Activated B cell treated with CpG ODN at 0.5 μM for 24 hours (primary cell): ENCODE data around the gene PAGR1. TPM values are rescaled to one million over a fixed set of nuclear protein-coding genes. Genes with fewer than 3 reads are reported as not detected.

ENCODE experiments used
- ATAC-seq: fragments of 200-7000 bp; cut with Tn5 transposase; one replicate; pipeline ENCODE4 v1.10.0; 2021; ENCODE audit warnings: low read depth, mild to moderate bottlenecking, moderate library complexity
- CTCF ChIA-PET: fragments of 350-600 bp; sonication (Branson Sonifier 250); formaldehyde crosslinking; loops from one replicate; lab custom pipeline; 2021; ENCODE audit warnings: antibody characterized with exemption; lab: Charles Lee
- POLR2A ChIA-PET: fragments of 350-600 bp; sonication (Branson Sonifier 250); formaldehyde crosslinking; loops from one replicate; lab custom pipeline; 2021; ENCODE audit warnings: antibody characterized with exemption; lab: Charles Lee
- DNase-seq: peaks from one replicate; pipeline ENCODE4 v3.0.0; 2022
- H3K27ac Mint-ChIP-seq: one replicate; pipeline ENCODE4 v1.8.0; 2020; ENCODE audit warnings: mixed read lengths
- H3K27me3 Mint-ChIP-seq: one replicate; pipeline ENCODE4 v1.8.0; 2021; ENCODE audit warnings: mixed read lengths
- H3K36me3 Mint-ChIP-seq: one replicate; pipeline ENCODE4 v1.8.0; 2021; ENCODE audit warnings: low read depth, mixed read lengths
- H3K4me1 Mint-ChIP-seq: one replicate; pipeline ENCODE4 v1.8.0; 2021; ENCODE audit warnings: mixed read lengths
- H3K4me3 Mint-ChIP-seq: one replicate; pipeline ENCODE4 v1.8.0; 2020; ENCODE audit warnings: mild to moderate bottlenecking, mixed read lengths
- H3K9me3 Mint-ChIP-seq: one replicate; pipeline ENCODE4 v1.8.0; 2020; ENCODE audit warnings: mixed read lengths
- CTCF ChIP-seq: fragments of 200-600 bp; IDR thresholded peaks from one replicate; pipeline ENCODE4 v1.8.0; 2022; ENCODE audit warnings: antibody characterized with exemption, mild to moderate bottlenecking
- intact Hi-C: fragments of 100-400 bp; cut with micrococcal nuclease; formaldehyde crosslinking; loops from one replicate; pipeline ENCODE4 v1.15.1; 2024
- total RNA-seq: library from RNA; stranded (reverse); gene quantifications from 2 replicates; pipeline ENCODE4 v1.2.3, GENCODE V29; 2022

The PAGR1 gene
- total RNA-seq, 1 donor from 2014 or later: 18.6 TPM

GRCh38 chr16:29858974-29859373 lies 43.0 kb downstream of the PAGR1 start:
- H3K9me3 Mint-ChIP-seq: no peaks in the 10 kb centered on the region
- ATAC-seq: no peak

GRCh38 chr16:29860218-29860617 lies 44.3 kb downstream of the PAGR1 start:
- Mint-ChIP-seq H3K9me3 (no peaks in the 10 kb centered on the region), H3K27me3 (no peaks in the 10 kb centered on the region), H3K36me3 (peaks cover 37% of the 10 kb centered on the region), H3K27ac (no peak overlapping the region), H3K4me1 (peaks cover 24% of the 10 kb centered on the region), H3K4me3 (no peak overlapping the region)
- POLR2A ChIA-PET: no interaction called here
- ATAC-seq (no peak), DNase-seq (no peak)
- intact Hi-C loops: no loop called here
- no peak for TF ChIP-seq CTCF
- CTCF ChIA-PET: no interaction called here

More at GRCh38 chr16:29858974-29859373, 43.0 kb downstream of the PAGR1 start:
- Mint-ChIP-seq H3K27ac (no peak overlapping the region), H3K4me1 (peaks cover 24% of the 10 kb centered on the region), H3K4me3 (no peak overlapping the region), H3K27me3 (no peaks in the 10 kb centered on the region), H3K36me3 (peaks cover 37% of the 10 kb centered on the region)
- no peak for DNase-seq
- no peak for TF ChIP-seq CTCF
- intact Hi-C loops: no loop called here
- ChIA-PET CTCF (no interaction called here), POLR2A (no interaction called here)

- Mint-ChIP-seq H3K9me3 (no peaks in the 10 kb centered on the region), H3K36me3 (peaks cover 35% of the 10 kb centered on the region), H3K27me3 (peaks cover 2% of the 10 kb centered on the region), H3K4me3 (peak overlapping the region; percentile 94), H3K4me1 (peaks cover 24% of the 10 kb centered on the region), H3K27ac (peak overlapping the region; percentile 83)
- intact Hi-C loops: loop anchor here (2.0 kb wide), 2 partner anchors 14 to 142 kb away; no protein-coding TSS in a partner anchor
- ChIA-PET CTCF (no interaction called here), POLR2A (interaction anchor here (1.5 kb wide), 1 partner anchor 133 kb away, joined by 5 read pairs; the partner anchor contains the start of gene HIRIP3)
- DNase-seq (no peak), ATAC-seq (no peak)
- TF ChIP-seq CTCF: no peak
These were observed 46.5 kb downstream of the PAGR1 start for GRCh38 chr16:29862383-29862883.

GRCh38 chr16:29862884-29863668 lies 47.1 kb downstream of the PAGR1 start, which contains the start of gene CDIPT:
Gene CDIPT (minus strand): TSS chr16:29863226. CDS start chr16:29862857, 369 bp downstream.
- TF ChIP-seq CTCF: no peak
- Mint-ChIP-seq H3K4me3 (peak within 1 kb of the TSS; percentile 94), H3K36me3 (peaks cover 34% of the 10 kb centered on the region), H3K4me1 (peaks cover 24% of the 10 kb centered on the region), H3K27ac (peak within 1 kb of the TSS; percentile 100), H3K9me3 (no peaks in the 10 kb centered on the region), H3K27me3 (peaks cover 6% of the 10 kb centered on the region)
- ChIA-PET POLR2A (interaction anchor here (0.5 to 1.9 kb wide), 6 partner anchors 47 to 953 kb away, joined by 3 to 8 read pairs (median 4); partner anchors contain the start of genes HIRIP3, KCTD13, KIF22 and PAGR1), CTCF (interaction anchor here (1.2 kb wide), 1 partner anchor 15 kb away, joined by 4 read pairs; no protein-coding TSS in a partner anchor)
- peak; percentile 79 for DNase-seq
- peak; percentile 98 for ATAC-seq
- intact Hi-C loops: loop anchor here (1.0 to 2.0 kb wide), 13 partner anchors 14 to 795 kb away; partner anchors contain the start of genes ASPHD1, FBRS, INO80E and KCTD13

- CTCF ChIA-PET: interaction anchor here (1.2 kb wide), 1 partner anchor 15 kb away, joined by 4 read pairs; no protein-coding TSS in a partner anchor
- ATAC-seq: no peak
- H3K27me3 Mint-ChIP-seq: peaks cover 6% of the 10 kb centered on the region
- POLR2A ChIA-PET: interaction anchor here (0.5 to 1.9 kb wide), 6 partner anchors 48 to 953 kb away, joined by 3 to 8 read pairs (median 4); partner anchors contain the start of genes HIRIP3, KCTD13, KIF22 and PAGR1
- intact Hi-C loops: loop anchor here (1.0 to 2.0 kb wide), 13 partner anchors 13 to 795 kb away; partner anchors contain the start of genes ASPHD1, FBRS, INO80E and KCTD13
- H3K4me3 Mint-ChIP-seq: peak overlapping the region; percentile 94
- peak overlapping the region; percentile 100 for H3K27ac Mint-ChIP-seq
- H3K36me3 Mint-ChIP-seq: peaks cover 29% of the 10 kb centered on the region
- no peak for TF ChIP-seq CTCF
- no peak for DNase-seq
- H3K9me3 Mint-ChIP-seq: no peaks in the 10 kb centered on the region
- H3K4me1 Mint-ChIP-seq: peaks cover 24% of the 10 kb centered on the region
These were observed 47.7 kb downstream of the PAGR1 start for GRCh38 chr16:29863669-29863984.
